ENCODE measurements around the gene NXN.

NXN gene

DNA sequence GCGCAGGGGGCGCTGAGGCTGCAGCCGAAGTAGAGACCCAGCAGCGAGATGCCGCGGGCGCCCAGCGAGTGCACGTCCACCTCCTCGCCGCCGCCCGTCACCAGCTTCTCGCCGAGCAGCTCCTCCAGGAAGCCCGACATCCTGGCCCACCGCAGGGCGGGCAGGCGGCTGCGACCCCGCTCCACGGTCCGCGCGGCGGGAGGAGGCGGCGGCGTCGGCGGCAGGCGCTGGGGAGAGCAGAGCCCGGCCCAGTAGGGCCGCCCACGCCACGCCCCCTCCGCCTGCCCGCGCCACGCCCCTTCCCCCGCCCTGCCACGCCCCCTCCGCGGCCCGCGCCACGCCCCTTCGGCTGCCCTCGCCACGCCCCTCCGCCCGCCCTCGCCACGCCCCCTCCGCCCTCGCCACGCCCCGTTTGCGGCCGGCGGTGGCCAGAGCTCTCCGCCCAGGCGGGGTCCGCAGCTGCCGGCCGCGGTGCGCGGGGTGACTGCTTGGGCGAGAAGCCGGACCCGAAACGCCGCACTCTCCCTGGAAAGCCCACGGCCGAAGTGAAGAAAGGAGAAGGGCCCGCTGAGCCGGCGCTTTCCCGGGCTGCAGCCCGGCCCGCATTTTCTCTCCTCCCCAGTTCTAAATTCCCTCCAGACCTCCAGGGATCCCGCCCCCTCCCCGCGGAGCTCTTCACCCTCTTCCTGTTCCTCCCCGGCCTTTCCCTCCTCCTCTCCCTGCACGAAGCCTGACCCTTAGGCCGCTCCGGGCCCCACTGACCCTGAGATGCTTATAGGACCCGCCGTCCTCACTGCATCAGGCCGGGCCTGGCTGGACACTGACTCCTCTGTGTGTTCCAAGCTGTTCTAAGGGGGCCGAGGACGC is at the start of gene NXN:
Gene NXN (minus strand): TSS at position 238 of the 867 bp plus-strand sequence.
- DNase-seq (ENCODE audit: low read depth): peak; percentile 83

GRCh38 chr17:1027044-1027443 is 47.5 kb upstream of the NXN start:
- DNase-seq (ENCODE audit: low read depth): no peak

DNA sequence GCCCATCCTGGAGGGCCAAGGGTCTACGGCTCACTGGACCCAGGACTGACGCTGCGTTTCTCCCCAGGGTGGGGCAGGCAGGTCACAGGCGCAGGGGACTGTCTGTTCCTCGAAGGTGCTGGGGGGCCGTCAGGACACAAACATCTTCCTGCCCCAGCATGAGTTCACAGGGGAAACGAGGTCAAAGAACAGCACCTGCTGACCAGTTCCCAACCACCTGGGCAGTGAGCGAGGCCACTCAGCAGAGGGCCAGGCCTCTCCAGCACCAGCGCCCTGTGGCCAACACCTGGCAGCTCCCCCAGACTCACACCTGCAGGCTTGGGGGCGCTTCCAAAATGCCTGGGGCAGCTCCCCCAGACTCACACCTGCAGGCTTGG is 47.0 kb upstream of the NXN start:
- no peak for DNase-seq (ENCODE audit: low read depth)

GRCh38 chr17:1025733-1026598 is 46.4 kb upstream of the NXN start:
- no peak for DNase-seq (ENCODE audit: low read depth)

GRCh38 chr17:1024076-1024475 is 44.5 kb upstream of the NXN start:
- DNase-seq (ENCODE audit: low read depth): no peak

GRCh38 chr17:1022278-1023024 is 42.9 kb upstream of the NXN start:
- no peak for DNase-seq (ENCODE audit: low read depth)

DNA sequence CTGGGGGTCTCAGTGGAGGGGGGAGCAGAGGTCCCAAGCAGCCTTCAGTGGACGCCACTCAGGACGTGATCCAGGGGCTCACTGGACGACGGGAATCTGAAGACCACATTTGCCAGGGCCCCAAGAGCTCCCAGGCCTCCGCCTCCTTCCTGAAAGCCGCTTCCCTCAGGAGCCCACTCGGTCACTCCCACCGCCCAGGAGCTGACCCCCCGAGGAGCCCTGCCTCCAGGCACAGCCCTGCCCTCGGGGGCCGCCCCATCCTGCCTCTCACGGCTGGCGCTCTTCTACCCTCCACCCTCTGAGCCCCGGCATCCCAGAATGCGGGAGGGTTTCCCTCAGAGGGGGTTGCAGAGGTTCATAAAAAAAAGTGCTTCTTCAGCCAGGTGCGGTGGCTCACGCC is 41.6 kb upstream of the NXN start:
- DNase-seq (ENCODE audit: low read depth): no peak

DNA sequence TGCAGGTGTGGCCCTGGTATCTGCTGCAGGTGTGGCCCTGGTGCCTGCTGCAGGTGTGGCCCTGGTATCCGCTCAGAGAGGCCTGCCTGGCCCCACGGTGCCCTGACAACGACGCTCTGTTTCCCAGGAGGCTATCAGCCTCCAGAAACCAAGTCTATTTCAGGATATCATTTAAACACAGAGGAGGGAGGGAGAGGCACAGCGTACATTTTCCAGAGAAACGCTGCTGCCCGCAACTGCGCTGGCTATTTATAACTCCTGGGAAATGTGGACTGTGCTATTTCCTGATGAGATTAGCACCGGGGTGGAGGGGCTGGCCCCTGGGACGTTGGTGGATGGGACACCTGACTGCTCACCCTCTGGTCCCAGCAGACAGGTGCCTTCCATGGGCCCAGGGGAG is 39.9 kb upstream of the NXN start:
- DNase-seq (ENCODE audit: low read depth): no peak

DNA sequence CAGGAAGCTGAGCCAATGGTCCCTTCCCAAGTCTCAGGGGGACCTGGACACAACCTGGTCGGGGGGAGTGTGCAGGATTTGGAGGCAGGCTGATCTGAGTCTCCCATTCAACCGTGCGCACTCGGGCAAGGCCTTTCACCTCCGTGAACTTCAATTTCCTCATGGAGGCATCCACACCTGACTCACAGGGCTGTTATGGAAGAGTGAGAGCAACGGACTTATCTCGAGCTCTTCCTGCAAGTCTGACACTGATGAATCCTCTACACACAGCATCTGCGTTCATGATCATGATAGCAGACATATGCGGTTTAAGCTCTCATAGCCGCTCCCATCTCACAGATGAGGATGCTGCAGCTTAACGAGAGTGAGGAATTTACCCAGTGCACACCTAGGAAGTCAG is 39.0 kb upstream of the NXN start:
- no peak for DNase-seq (ENCODE audit: low read depth)

DNA sequence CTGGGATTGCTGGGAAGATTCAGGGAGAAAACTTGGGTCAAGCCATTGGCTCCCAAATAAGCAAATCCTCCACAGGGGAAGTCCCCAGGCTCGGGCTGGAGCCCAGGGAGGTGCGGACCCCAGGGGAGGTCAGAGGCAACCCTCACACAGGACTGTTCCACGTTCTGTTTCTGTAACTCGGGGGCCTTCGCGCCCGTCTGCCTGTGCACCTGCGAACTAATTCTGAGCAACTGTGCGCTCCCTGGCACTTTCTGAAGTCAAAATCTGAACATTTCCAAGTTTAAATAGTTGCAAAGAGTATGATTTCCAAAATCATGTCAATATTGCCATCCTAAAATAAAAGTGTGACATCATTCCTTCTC is 34.1 kb upstream of the NXN start:
- DNase-seq (ENCODE audit: low read depth): no peak

- DNase-seq (ENCODE audit: low read depth): no peak
Measured at GRCh38 chr17:1012823-1013728, 33.5 kb upstream of the NXN start.

GRCh38 chr17:1011760-1012735 is 32.5 kb upstream of the NXN start:
- DNase-seq (ENCODE audit: low read depth): no peak

DNA sequence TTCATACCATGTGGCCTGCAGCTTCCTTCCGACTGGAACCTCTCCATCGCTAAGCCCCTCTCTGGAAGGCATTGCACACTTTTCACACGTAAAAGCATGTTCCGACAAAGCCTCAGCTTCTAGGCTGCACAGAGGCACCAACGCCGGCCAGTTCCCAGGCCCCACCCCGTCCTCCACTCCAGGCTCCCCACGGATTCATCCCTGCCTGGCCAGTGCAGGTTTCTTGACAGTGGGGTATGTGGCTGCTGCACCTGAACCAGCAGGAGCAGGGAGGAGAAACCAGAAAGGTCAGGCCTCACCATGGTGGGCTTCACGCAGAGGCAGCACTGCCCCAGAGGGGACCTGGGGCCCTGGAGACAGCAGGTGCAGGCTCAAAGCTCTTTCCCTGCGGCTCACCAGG is 31.6 kb upstream of the NXN start:
- no peak for DNase-seq (ENCODE audit: low read depth)

GRCh38 chr17:1010586-1010985 is 31.0 kb upstream of the NXN start:
- DNase-seq (ENCODE audit: low read depth): no peak

GRCh38 chr17:1010086-1010450 is 30.5 kb upstream of the NXN start:
- DNase-seq (ENCODE audit: low read depth): no peak

- DNase-seq (ENCODE audit: low read depth): no peak
Measured at GRCh38 chr17:1009229-1010085, 29.9 kb upstream of the NXN start.

- no peak for DNase-seq (ENCODE audit: low read depth)
Measured at GRCh38 chr17:1008008-1008761, 28.6 kb upstream of the NXN start.

GRCh38 chr17:1007310-1008007 is 27.9 kb upstream of the NXN start:
- DNase-seq (ENCODE audit: low read depth): no peak

Measured in activated T-cell treated with anti-CD3 and anti-CD28 coated beads for 48 hours (primary cell).